Measurements from ENCODE around the gene ZIC5. TPM values are rescaled to one million over a fixed set of nuclear protein-coding genes. Genes with fewer than 3 reads are reported as not detected.

The ZIC5 gene
- total RNA-seq, 4 donors from 2014 or later = not detected

GRCh38 chr13:99990126-99990977 lies 18.8 kb upstream of the ZIC5 start:
- Histone ChIP-seq H3K27ac (no peak overlapping the region), H3K4me3 (no peak overlapping the region), H3K4me1 (no peaks in the 10 kb centered on the region), H3K9me3 (no peaks in the 10 kb centered on the region), H3K27me3 (peaks cover 34 to 94% of the 10 kb centered on the region in 2 donors), H3K36me3 (no peaks in the 10 kb centered on the region)
- no peak for TF ChIP-seq CTCF (IDR thresholded peaks at IDR 0.05)
- TF ChIP-seq POLR2A (IDR thresholded peaks at IDR 0.05) = no peak
- intact Hi-C loops (cut with DNase I; ENCODE audit: low total_unique reads) = no loop called here
- no peak for DNase-seq

DNA sequence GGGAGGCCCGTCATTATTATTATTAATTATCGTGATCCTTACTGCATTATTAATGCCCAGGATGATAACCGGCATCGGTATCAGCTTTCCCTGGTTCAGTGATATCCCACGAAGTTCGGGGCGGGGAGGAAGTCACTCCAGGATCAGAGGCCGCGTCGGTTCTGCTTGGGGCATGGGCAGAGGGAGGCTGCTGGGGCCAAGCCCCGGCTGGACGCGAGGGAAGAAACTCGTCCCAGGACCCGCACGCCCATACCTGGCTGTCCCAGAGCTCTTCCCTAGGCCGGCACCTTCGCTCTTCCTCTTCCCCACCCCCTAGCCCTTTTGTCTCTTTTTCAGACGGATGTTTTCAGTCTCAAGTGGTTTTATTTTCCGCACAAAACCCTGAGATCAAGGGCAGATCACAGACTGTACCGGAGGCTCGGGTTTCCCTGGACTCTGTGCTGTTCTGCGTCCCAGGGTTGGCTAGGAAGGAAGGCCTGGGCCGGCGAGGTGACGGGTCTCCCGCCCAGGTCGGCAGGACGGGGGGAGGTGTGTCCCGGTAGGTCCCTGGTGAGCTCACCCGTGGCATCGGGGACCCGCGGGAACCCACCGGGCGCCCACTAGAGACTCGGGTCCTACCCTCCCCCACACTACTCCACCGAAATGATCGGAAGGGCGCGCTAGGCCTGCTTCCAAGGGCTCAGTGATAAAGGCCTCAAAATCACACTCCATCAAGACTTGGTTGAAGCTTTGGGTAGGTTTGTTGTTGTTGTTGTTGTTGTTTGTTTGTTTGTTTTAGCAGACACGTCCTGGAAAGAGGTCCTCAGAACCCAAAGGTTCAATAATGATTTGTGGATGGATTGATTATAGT lies 17.9 kb upstream of the ZIC5 start:
- intact Hi-C loops (cut with DNase I; ENCODE audit: low total_unique reads) = no loop called here
- DNase-seq = no peak
- Histone ChIP-seq H3K27me3 (peaks cover 32 to 91% of the 10 kb centered on the region in 2 donors), H3K9me3 (no peaks in the 10 kb centered on the region), H3K36me3 (no peaks in the 10 kb centered on the region), H3K4me3 (no peak overlapping the region), H3K4me1 (no peaks in the 10 kb centered on the region), H3K27ac (no peak overlapping the region)
- TF ChIP-seq POLR2A (IDR thresholded peaks at IDR 0.05) (no peak), CTCF (IDR thresholded peaks at IDR 0.05) (no peak)

DNA sequence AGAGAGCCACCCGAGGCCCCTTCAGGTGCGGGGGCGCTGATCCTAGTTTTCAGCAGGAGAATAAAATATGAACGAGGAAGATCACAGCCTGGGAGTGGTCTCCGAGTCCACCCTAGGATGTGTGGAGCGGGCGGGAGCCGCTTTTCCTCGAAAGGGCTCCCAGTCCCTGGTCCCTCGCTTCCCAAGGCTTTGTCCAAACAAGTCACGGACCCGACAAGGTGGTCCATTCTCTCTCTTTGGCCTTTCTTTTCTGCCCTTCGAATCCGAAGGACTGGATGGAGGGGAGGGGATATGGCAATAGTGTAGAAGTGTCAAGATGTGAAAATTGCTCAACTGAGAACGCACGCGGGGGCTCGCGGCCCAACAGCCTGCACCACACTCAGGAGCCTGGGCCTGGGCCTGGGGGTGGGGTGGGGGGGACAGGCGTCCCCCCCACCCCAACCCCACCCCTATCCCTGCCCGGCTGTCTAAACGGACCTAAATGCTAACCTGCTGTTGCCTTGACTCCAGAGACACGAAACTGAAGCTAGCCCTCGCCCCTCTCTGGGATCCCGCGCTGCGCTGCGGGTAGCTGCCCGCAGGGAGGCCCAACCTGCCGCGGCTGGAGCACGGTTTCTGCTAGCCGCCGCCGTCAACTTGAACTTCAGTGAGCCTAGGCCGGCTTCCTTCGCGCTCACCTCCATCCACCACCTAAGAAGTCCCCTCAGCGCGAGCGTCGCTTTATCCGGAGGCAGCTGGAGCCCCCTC lies 17.1 kb upstream of the ZIC5 start:
- Histone ChIP-seq H3K27me3 (peaks cover 38 to 91% of the 10 kb centered on the region in 2 donors), H3K36me3 (no peaks in the 10 kb centered on the region), H3K4me1 (no peaks in the 10 kb centered on the region), H3K27ac (no peak overlapping the region), H3K9me3 (no peaks in the 10 kb centered on the region), H3K4me3 (no peak overlapping the region)
- intact Hi-C loops (cut with DNase I; ENCODE audit: low total_unique reads) = no loop called here
- no peak for DNase-seq
- TF ChIP-seq CTCF (IDR thresholded peaks at IDR 0.05) (no peak), POLR2A (IDR thresholded peaks at IDR 0.05) (no peak)

DNA sequence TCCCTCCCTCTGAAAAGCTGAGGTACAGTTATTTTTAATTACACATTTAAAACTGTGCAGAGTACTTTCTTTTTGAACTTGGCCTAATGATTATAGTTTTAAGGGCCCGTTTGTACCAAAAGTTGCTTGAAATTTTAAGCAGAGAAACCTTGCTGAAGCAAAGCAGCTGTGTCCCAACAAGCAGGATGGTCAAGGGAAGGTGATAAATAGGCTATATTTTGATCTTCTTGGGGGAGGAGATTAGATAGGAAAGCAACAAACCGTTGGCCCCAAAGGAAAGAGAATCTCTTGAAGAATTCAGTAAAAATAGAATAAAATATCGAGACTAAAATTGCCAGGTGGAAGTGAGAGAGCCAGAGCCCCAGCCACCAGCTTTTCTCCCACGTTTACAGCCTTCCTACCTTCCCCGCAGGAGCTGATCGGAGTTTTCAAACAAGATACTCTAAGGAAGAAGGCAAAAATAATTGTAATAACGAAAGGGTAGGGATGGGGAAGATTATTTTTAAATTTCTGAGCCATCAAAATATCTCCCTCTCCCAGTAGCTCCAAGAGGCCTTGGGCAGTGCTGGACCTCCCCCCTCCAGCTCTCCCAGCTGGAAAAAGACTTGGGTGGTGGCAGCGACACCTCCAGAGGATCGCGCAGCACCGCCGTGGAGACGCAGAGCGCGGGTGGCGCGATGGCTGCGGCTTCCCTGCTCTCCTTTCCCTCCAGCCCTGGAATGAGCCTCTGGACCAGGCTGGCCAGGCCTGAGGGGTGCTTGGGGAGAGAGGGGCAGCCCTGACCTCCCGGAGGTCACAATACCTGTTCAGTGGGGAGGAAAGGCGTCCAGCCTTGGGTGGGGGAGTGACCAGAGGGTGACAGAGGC lies 15.8 kb upstream of the ZIC5 start:
- no peak overlapping the region for H3K27ac ChIP-seq
- no peak overlapping the region for H3K4me3 ChIP-seq
- no peaks in the 10 kb centered on the region for H3K9me3 ChIP-seq
- intact Hi-C loops (cut with DNase I; ENCODE audit: low total_unique reads) = no loop called here
- TF ChIP-seq CTCF (IDR thresholded peaks at IDR 0.05) (no peak), POLR2A (IDR thresholded peaks at IDR 0.05) (no peak)
- H3K27me3 ChIP-seq = peaks cover 46 to 91% of the 10 kb centered on the region in 2 donors
- DNase-seq = no peak
- H3K36me3 ChIP-seq = no peaks in the 10 kb centered on the region
- peaks cover 0 to 3% of the 10 kb centered on the region in 2 donors for H3K4me1 ChIP-seq

All from uterus (tissue), 4 donors.